ENCODE data around the gene OR2T33.
"Not testable (repeated sequence)": the region's sequence is repeated elsewhere in the genome, so short reads cannot be mapped to it uniquely, and the experiment has no call there.

OR2T33 gene

GRCh38 chr1:248277876-248278275 is at the start of gene OR2T33:
TSS of gene OR2T33 (minus strand) at chr1:248277976. CDS start at chr1:248273814, 4,162 bp downstream.
- DNase-seq: no peak

GRCh38 chr1:248324468-248324867 is 46.7 kb upstream of the OR2T33 start, which contains the start of gene OR2M7:
TSS of gene OR2M7 (minus strand) at chr1:248324568. CDS start at chr1:248324568, 0 bp downstream.
- DNase-seq: no peak

GRCh38 chr1:248316796-248317195 is 39.0 kb upstream of the OR2T33 start:
- no peak for DNase-seq

GRCh38 chr1:248306740-248307139 is 29.0 kb upstream of the OR2T33 start:
- DNase-seq: not testable (repeated sequence)

- no peak for DNase-seq
Observed at GRCh38 chr1:248306103-248306502, 28.3 kb upstream of the OR2T33 start.

GRCh38 chr1:248305672-248306071 is 27.9 kb upstream of the OR2T33 start:
- not testable (repeated sequence) for DNase-seq

- DNase-seq: no peak
Observed at GRCh38 chr1:248303324-248303723, 25.5 kb upstream of the OR2T33 start, which contains the start of gene OR2T12. TSS of gene OR2T12 (minus strand) at chr1:248303424. CDS start at chr1:248295578, 7,846 bp downstream.

- DNase-seq: no peak
Observed at GRCh38 chr1:248288391-248288790, 10.6 kb upstream of the OR2T33 start.

GRCh38 chr1:248273225-248273624 is 4.6 kb downstream of the OR2T33 start:
- not testable (repeated sequence) for DNase-seq

- DNase-seq: no peak
Observed at GRCh38 chr1:248268178-248268577, 9.6 kb downstream of the OR2T33 start.

GRCh38 chr1:248259309-248259708 is 18.5 kb downstream of the OR2T33 start:
- not testable (repeated sequence) for DNase-seq

GRCh38 chr1:248243204-248243603 is 34.6 kb downstream of the OR2T33 start:
- DNase-seq: peak; percentile 70

GRCh38 chr1:248239478-248239877 is 38.3 kb downstream of the OR2T33 start:
- DNase-seq: no peak

GRCh38 chr1:248231117-248231516 is 46.7 kb downstream of the OR2T33 start, which contains the start of gene OR2M4:
TSS of gene OR2M4 (plus strand) at chr1:248231417. CDS start at chr1:248238929, 7,512 bp downstream.
- no peak for DNase-seq

GRCh38 chr1:248229360-248229908 is 48.3 kb downstream of the OR2T33 start:
- DNase-seq: no peak

- no peak for DNase-seq
Observed at GRCh38 chr1:248225537-248225936, 52.2 kb downstream of the OR2T33 start.

Data from NCI-H1436 (cell line).